Measurements from ENCODE around the gene GTPBP4.

Gene GTPBP4

DNA sequence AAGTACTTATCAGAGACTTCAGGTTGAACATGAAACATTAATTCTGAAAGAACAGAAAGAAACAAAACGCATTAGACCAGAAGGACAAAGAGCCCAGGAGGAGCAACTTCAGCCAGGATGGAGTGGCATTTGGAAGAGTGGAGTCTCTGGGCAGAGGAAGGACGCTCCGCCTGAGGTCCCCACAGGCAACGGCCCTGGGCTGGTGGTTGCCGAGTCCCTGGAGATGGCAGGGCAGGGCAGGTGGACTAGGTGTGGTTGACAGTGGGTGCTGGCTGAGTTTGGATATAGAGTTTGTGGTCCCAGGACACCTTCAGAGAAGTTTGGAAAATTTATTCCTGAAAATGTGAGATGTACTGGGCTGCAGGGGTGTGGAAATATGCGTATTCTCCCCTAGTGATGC is 29.4 kb upstream of the GTPBP4 start:
- no peaks in the 10 kb centered on the region for H3K4me1 Mint-ChIP-seq (ENCODE audit: low read depth)
- H3K27me3 Mint-ChIP-seq: peaks cover 12% of the 10 kb centered on the region
- H3K9me3 Mint-ChIP-seq: no peaks in the 10 kb centered on the region
- H3K27ac Mint-ChIP-seq: no peak overlapping the region
- H3K4me3 Mint-ChIP-seq: no peak overlapping the region
- no peaks in the 10 kb centered on the region for H3K36me3 Mint-ChIP-seq (ENCODE audit: low read depth)

DNA sequence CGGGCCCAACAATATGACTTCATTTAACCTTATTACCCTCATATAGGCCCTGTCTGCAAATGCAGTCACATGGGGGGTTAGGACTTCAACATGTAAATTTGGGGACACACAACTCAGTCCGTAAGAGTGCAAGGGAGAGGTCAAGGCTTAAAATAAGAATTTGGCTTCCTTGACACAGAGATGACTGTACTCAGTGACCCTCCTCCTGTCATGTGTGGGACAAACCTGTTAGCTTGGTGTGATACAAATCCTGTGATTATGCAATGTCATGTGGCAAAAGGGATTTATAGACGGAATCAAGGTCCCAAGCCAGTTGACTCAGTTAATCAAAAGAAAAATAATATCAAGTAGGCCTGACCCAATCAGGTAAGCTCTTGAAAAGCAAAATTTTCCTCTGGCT is 25.9 kb upstream of the GTPBP4 start:
- no peaks in the 10 kb centered on the region for H3K36me3 Mint-ChIP-seq (ENCODE audit: low read depth)
- H3K27me3 Mint-ChIP-seq: peaks cover 22% of the 10 kb centered on the region
- peaks cover 4% of the 10 kb centered on the region for H3K9me3 Mint-ChIP-seq
- peaks cover 5% of the 10 kb centered on the region for H3K4me1 Mint-ChIP-seq (ENCODE audit: low read depth)
- no peak overlapping the region for H3K27ac Mint-ChIP-seq
- no peak overlapping the region for H3K4me3 Mint-ChIP-seq

DNA sequence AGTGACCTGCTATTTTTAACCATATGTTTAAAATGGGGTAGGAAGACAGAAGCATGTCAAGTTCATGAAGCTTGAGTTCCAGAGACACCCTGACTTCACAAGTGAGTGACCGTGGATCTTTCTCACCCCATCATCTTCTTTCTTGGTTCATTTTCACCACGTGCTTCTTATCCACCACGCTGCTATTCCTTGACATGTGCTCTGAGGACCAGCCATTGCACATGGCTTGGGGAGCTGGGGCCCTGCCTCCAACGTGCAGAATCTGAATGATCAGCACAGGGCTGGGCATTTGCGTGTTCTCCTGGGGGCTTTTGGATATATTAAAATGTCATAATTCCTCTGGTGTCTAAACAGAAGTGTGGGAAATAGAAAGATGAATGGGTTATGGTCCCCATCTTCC is 25.0 kb upstream of the GTPBP4 start:
- H3K4me3 Mint-ChIP-seq: no peak overlapping the region
- peaks cover 23% of the 10 kb centered on the region for H3K27me3 Mint-ChIP-seq
- H3K27ac Mint-ChIP-seq: no peak overlapping the region
- H3K4me1 Mint-ChIP-seq (ENCODE audit: low read depth): peaks cover 6% of the 10 kb centered on the region
- no peaks in the 10 kb centered on the region for H3K36me3 Mint-ChIP-seq (ENCODE audit: low read depth)
- H3K9me3 Mint-ChIP-seq: peaks cover 4% of the 10 kb centered on the region

DNA sequence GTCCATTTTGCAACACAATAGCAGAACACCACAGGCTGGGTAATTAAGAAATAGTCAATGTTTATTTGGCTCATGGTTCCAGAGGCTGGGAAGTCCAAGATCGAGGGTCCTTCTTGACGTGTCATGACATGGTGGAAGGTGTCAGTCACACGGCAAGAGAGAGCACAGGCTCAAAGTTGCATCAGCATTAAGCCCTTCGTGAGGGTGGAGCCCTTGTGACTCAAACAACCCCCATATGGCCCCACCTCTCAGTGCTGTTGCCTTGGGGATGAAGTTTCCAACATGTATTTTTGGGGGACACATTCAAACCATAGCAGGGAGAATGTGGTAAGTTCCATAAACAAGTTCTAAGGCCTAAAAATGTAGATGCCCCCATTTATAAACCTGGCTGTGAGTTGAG is 24.6 kb upstream of the GTPBP4 start:
- H3K27me3 Mint-ChIP-seq: peaks cover 25% of the 10 kb centered on the region
- no peak overlapping the region for H3K4me3 Mint-ChIP-seq
- H3K4me1 Mint-ChIP-seq (ENCODE audit: low read depth): peaks cover 6% of the 10 kb centered on the region
- no peaks in the 10 kb centered on the region for H3K36me3 Mint-ChIP-seq (ENCODE audit: low read depth)
- H3K9me3 Mint-ChIP-seq: peaks cover 4% of the 10 kb centered on the region
- H3K27ac Mint-ChIP-seq: no peak overlapping the region

DNA sequence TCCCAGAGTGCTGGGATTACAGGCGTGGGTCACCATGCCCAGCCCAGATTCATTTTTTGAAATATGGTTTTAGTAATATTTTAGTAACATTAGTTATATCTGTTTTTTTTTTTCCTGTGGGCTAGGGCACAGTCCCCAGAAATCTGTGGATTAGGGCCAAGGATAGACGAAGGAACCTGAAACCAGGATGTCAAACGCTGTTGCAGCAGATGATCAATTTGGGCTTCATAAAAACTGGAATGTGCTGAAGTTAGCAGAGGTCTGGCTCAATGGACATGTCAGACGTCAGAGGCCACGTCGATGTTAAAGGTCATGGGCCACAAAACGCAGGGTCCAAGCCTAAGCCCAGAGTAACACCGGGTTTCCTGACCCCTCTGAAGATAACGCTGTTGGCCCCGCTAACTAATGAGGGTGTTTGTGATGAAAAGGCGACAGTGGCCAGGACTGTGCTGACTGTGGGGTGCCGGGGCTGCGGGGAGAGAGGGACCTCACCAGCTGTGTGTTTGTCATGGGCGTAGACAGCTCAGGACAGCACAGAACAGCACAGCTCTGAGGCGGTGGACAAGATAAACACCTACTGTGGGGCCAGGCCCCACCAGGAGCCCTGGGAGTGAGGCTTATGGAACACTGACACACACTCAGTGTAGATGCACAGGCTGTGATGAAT is 23.8 kb upstream of the GTPBP4 start:
- Mint-ChIP-seq H3K36me3 (ENCODE audit: low read depth) (no peaks in the 10 kb centered on the region), H3K27ac (no peak overlapping the region), H3K9me3 (peaks cover 4% of the 10 kb centered on the region), H3K27me3 (peaks cover 27% of the 10 kb centered on the region), H3K4me1 (ENCODE audit: low read depth) (peaks cover 6% of the 10 kb centered on the region), H3K4me3 (no peak overlapping the region)

DNA sequence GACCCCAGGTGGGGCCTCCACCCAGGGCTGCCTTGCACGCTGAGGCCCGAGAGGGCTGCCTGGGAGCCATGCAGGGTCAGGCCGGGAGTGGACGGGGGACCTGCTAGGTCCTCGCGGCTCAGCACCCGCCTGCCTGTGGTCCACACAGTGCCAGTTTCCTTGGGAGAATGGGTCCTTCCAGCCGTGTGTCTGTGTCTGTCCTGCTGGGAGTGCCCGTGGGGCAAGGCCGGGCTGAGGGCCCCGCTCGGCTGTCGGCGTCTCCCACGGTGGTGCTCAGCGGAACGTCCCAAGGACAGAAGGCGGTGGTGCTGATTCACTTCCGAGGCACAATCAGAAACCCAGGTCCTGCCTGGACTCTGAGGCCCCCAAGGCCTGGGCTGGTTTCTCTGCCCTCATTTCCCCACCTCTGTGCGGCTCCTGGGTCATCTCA is 23.2 kb upstream of the GTPBP4 start:
- peaks cover 4% of the 10 kb centered on the region for H3K9me3 Mint-ChIP-seq
- no peak overlapping the region for H3K27ac Mint-ChIP-seq
- peaks cover 6% of the 10 kb centered on the region for H3K4me1 Mint-ChIP-seq (ENCODE audit: low read depth)
- H3K27me3 Mint-ChIP-seq: peaks cover 24% of the 10 kb centered on the region
- H3K4me3 Mint-ChIP-seq: no peak overlapping the region
- H3K36me3 Mint-ChIP-seq (ENCODE audit: low read depth): no peaks in the 10 kb centered on the region

DNA sequence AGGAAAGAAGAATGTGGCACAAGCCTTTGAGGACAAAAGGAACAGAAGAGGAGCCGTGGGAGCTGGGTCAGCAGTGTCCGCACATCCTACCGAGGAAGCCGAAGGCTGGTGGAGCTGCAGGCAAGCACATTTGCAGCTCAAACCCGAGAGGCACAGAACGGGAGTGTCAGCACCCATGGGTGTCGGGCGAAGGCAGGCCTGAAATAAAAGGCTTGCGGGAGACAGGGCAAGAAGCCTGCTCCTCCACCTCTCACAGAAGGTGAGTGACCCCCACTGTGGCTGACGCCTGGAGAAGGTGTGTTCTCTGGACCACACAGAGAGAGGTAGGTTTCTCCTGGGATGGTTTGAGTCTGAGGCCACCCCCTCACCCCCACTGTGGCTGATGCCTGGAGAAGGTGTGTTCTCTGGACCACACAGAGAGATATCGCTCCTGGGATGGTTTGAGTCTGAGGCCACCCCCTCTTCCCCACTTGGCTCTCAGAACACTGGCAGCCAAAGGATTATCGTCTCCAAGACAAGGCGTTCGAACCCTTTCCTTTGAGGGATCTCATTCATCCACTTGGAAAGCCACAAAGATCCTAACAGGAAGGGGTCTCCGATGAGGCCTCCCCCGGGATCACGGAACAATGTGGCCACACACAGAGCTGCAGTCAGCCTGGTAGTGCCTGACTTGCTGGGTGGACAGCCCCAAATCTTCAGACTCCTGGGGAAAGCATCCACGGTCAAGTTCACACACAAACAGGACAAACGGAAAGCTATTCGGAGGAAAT is 21.6 kb upstream of the GTPBP4 start:
- H3K27me3 Mint-ChIP-seq: peaks cover 22% of the 10 kb centered on the region
- peaks cover 4% of the 10 kb centered on the region for H3K9me3 Mint-ChIP-seq
- H3K4me3 Mint-ChIP-seq: no peak overlapping the region
- peaks cover 6% of the 10 kb centered on the region for H3K4me1 Mint-ChIP-seq (ENCODE audit: low read depth)
- no peak overlapping the region for H3K27ac Mint-ChIP-seq
- H3K36me3 Mint-ChIP-seq (ENCODE audit: low read depth): no peaks in the 10 kb centered on the region

DNA sequence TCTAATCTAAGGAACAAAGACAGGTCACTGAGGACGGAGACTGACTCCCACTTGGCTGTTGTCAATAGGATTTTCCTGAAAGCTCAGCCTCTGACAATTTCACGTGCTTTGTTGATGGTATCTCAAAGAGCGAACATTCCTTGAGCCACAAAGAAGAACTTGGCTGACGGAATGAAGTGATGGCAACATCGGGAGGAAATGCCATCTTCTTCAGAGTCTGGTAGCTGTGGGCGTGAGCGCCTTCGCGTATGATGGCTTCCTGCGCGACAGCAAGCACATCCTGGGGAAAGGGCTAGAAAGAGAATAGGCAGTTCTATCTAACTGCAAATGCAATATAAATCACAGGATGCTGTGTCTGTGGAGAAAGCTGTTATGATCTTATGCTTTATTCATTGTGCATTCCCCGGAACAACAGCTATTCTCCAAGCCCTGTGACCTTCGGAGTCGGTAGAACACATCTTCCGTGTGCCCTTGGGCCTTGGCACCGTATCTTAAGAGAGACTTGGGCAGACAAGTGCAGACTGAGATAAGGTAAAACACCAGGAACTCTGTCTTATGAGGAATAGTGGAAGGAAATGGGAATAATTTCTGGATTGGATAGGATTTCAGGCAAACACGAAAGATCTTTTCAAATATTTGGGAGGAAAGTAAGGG is 19.6 kb upstream of the GTPBP4 start:
- H3K4me3 Mint-ChIP-seq: no peak overlapping the region
- no peak overlapping the region for H3K27ac Mint-ChIP-seq
- peaks cover 6% of the 10 kb centered on the region for H3K4me1 Mint-ChIP-seq (ENCODE audit: low read depth)
- H3K9me3 Mint-ChIP-seq: peaks cover 4% of the 10 kb centered on the region
- H3K36me3 Mint-ChIP-seq (ENCODE audit: low read depth): no peaks in the 10 kb centered on the region
- H3K27me3 Mint-ChIP-seq: peaks cover 22% of the 10 kb centered on the region

DNA sequence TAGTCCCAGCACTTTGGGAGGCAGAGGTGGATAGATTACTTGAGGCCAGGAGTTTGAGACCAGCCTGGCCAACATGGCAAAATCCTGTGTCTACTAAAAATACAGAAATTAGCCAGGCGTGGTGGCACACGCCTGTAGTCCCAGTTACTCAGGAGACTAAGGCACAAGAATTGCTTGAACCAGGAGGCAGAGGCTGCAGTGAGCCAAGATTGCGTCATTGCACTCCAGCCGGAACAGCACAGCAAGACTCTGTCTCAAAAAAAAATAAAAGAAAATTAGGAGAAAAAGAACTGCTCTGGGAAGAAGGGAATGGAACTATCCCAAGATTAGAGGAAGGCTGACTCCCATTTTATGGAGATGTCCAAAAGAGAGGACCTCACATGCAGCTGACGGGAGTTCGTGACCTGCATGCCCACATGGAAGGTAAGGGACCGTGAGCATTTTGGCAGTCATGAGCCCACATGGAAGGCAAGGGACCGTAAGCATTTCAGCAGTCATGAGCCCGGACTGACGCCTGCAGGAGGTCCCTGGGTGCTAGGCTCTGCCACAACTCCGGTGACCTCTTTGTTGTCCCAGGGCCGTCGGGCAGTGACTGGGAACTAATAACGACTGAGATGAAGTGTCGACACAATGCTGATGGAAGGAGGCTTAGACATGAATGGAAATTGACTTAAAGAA is 18.6 kb upstream of the GTPBP4 start:
- peaks cover 4% of the 10 kb centered on the region for H3K9me3 Mint-ChIP-seq
- no peak overlapping the region for H3K27ac Mint-ChIP-seq
- H3K4me1 Mint-ChIP-seq (ENCODE audit: low read depth): peaks cover 6% of the 10 kb centered on the region
- no peaks in the 10 kb centered on the region for H3K36me3 Mint-ChIP-seq (ENCODE audit: low read depth)
- no peak overlapping the region for H3K4me3 Mint-ChIP-seq
- H3K27me3 Mint-ChIP-seq: peaks cover 22% of the 10 kb centered on the region

DNA sequence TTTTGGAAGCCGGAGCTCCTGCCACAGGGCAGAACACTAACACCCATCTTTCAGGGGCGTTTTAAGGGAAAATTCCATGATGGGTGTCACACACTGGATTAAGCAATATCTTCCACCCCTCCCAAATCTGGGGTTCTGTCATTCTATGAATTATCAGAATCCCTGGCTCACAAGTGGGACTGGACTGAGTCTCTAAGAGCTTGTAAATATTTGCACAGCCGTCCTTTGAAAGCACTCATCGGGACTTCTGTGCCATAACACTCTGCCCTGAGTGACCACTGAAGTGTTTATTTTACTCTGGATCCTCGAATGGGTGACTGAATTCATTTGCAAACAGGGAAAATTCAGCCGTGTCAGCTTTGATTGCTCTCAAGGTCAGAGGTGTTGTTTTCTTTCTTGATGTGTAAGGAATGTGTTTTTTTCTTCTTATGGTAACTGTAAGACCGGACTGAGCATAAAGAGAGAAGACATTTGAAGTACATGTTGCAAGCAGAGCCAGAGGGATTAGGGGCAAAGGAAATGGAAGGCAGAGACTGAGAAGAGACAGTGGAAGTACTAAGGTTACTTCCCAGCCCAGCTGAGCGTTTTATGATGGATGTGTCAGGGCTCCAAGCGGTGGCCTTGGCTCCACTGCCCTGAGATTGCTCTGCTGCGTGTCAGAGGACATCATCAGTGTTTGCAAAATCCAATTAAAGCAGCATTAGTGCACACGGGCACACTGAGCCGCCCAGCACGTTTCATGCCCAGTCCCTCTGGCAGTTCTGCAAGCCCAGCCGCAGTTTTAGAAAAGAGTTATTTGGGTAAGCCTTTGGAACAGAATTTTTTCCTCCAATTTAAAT is 17.7 kb upstream of the GTPBP4 start:
- H3K4me3 Mint-ChIP-seq: no peak overlapping the region
- H3K9me3 Mint-ChIP-seq: peaks cover 4% of the 10 kb centered on the region
- H3K27me3 Mint-ChIP-seq: peaks cover 22% of the 10 kb centered on the region
- H3K36me3 Mint-ChIP-seq (ENCODE audit: low read depth): no peaks in the 10 kb centered on the region
- peaks cover 6% of the 10 kb centered on the region for H3K4me1 Mint-ChIP-seq (ENCODE audit: low read depth)
- H3K27ac Mint-ChIP-seq: no peak overlapping the region

DNA sequence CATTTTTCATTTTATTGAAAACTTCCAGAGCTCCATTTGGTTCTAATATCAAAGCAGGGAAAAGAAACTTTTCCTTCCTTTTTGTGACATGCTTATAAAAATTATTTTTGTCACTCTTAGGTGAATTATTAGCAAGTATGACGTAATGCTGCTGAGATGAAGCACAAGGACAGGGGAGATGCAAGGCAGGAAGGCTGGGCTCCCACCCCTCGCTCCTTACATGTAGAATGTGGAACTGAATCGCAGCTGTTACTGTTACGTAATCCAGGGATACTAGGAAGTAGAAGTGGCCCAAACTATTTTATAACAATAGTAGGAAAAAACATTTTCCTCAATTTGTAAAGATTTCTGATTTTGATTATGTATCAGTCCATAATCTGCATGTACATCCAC is 17.1 kb upstream of the GTPBP4 start:
- H3K4me3 Mint-ChIP-seq: no peak overlapping the region

DNA sequence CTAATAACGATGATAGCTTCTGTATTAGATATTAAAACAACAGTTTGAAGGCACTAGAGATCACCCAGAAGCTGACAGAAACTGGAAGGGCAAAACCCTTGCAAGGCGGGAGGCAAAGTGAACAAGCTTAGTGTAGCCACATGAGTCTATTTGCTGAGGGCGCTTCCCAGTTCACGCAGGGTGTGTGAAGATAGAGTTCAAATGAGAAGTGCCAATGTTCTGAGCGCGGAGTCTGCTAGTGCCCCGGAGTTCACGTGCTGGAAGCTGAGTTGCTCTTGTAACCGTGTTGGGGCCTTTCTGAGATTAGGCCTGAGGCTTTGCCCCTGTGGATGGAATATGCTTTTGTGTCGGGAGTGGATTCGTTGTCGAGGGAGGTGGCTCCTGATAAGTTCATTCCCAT is 16.6 kb upstream of the GTPBP4 start:
- Mint-ChIP-seq H3K27me3 (peaks cover 14% of the 10 kb centered on the region), H3K4me1 (ENCODE audit: low read depth) (peaks cover 6% of the 10 kb centered on the region), H3K36me3 (ENCODE audit: low read depth) (peaks cover 1% of the 10 kb centered on the region), H3K9me3 (peaks cover 6% of the 10 kb centered on the region), H3K4me3 (no peak overlapping the region), H3K27ac (no peak overlapping the region)

More for the DNA sequence above, 17.1 kb upstream of the GTPBP4 start:
- H3K27ac Mint-ChIP-seq: no peak overlapping the region
- peaks cover 4% of the 10 kb centered on the region for H3K9me3 Mint-ChIP-seq
- no peaks in the 10 kb centered on the region for H3K36me3 Mint-ChIP-seq (ENCODE audit: low read depth)
- H3K27me3 Mint-ChIP-seq: peaks cover 17% of the 10 kb centered on the region
- H3K4me1 Mint-ChIP-seq (ENCODE audit: low read depth): peaks cover 6% of the 10 kb centered on the region

DNA sequence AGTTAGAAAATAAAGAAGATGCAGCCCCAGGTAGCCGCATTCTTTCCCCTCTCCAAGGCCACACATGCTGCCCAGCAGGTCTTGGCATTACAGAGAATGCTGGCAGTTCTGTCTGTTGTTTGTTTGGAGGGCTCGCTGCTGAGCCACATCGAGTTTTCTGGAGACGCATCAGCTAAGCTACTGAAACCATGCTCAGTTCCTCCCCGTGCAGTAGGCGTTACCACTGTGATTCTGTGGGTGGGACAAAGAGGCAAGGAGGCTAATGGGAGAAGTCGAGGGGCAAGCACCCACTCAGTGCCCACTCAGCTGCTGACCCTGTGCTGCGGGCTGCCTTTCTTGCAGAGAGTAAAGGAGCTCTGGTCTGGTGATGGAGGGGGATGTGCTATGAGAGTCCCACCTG is 15.5 kb upstream of the GTPBP4 start:
- Mint-ChIP-seq H3K9me3 (peaks cover 5% of the 10 kb centered on the region), H3K36me3 (ENCODE audit: low read depth) (peaks cover 4% of the 10 kb centered on the region), H3K4me3 (no peak overlapping the region), H3K27me3 (peaks cover 8% of the 10 kb centered on the region), H3K27ac (peak overlapping the region; percentile 51), H3K4me1 (ENCODE audit: low read depth) (no peaks in the 10 kb centered on the region)

DNA sequence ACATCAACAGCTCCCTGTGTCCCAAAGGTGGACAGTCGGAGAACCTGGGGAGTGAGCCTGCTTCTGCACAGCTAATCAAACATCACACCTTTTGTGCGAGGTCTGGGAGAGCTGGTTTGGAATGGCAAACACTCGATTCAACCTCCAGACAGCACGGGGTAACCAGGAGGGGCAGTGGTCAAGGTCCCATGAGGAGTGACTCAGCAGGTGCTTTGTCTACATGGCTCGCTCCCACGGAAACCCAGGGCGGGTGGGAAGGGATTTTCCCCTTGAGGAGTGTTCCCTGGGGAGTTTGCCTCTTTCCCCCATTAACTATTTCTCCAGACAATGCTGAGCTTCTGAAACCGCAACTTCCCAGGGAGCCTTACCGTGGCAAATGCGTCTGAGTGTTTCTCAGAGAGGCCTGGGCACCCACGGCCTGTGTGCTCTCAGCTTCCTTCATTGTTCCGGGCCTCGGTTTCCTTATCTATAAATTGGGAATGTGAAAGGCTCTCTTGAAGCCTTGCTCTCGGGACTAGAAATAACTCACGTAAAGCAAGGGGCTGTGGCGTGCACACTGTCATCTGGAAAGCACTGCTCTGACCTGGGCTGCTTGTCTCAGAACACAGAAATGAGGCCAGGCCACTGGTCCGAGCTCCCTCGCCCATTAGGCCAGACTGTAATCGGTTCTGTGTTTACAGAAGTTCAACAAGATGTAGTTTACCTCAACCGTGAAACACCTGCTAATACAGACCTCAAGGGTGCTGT is 14.0 kb upstream of the GTPBP4 start:
- H3K4me3 Mint-ChIP-seq: no peak overlapping the region
- peaks cover 9% of the 10 kb centered on the region for H3K36me3 Mint-ChIP-seq (ENCODE audit: low read depth)
- no peak overlapping the region for H3K27ac Mint-ChIP-seq
- H3K27me3 Mint-ChIP-seq: no peaks in the 10 kb centered on the region
- no peaks in the 10 kb centered on the region for H3K4me1 Mint-ChIP-seq (ENCODE audit: low read depth)
- peaks cover 15% of the 10 kb centered on the region for H3K9me3 Mint-ChIP-seq

Measured in stimulated activated naive CD8-positive, alpha-beta T cell treated with anti-CD3 and anti-CD28 coated beads, Interleukin-15, Interleukin-2, amounts not matched to agents 100 ng/mL and 50 ng/mL, for 24 hours (primary cell).